Endothelial cell of umbilical vein (primary cell): ENCODE data around the gene KISS1R. TPM values are rescaled to one million over a fixed set of nuclear protein-coding genes. Genes with fewer than 3 reads are reported as not detected.

Experiments
- BruUV-seq: library from RNA; stranded (reverse); fragments of 400-500 nt; replicated peaks from 2 replicates; lab custom pipeline; 2021; lab: Mats Ljungman, UMichigan
- CTCF ChIA-PET: fragments of 300-600, 350-600 bp; sonication (Branson Sonifier 250); formaldehyde crosslinking; loops from one replicate; lab custom pipeline; 2021; ENCODE audit warnings: antibody characterized with exemption, inconsistent platforms; lab: Charles Lee
- POLR2A ChIA-PET: fragments of 300-600, 350-600 bp; sonication (Branson Sonifier 250); formaldehyde crosslinking; loops from one replicate; lab custom pipeline; 2021; ENCODE audit warnings: antibody characterized with exemption, inconsistent platforms; lab: Charles Lee
- DNase-seq: peaks from one replicate; pipeline ENCODE4 v3.0.0-alpha.2; 2011; ENCODE audit warnings: low read depth, low spot score
- FAIRE-seq: peaks from 2 replicates; lab custom pipeline; 2011; peaks lifted over from hg19 to GRCh38; lab: Jason Lieb, UNC
- H2AFZ ChIP-seq: 2 replicates; pipeline ENCODE4 v1.6.0; 2012; ENCODE audit warnings: low read depth, low read length, control low read depth, inconsistent platforms
- H3K27ac ChIP-seq: 2 replicates; pipeline ENCODE4 v1.5.1; 2011; ENCODE audit warnings: low read depth, mild to moderate bottlenecking, control low read depth, low read length, moderate library complexity; ENCODE audit not compliant: insufficient read depth
- H3K27me3 ChIP-seq, 2 experiments: 2 replicates each; pipeline versions ENCODE4 v1.6.0 to v1.6.1; 2011; ENCODE audit warnings: low read length in 2 of 2, mixed read lengths in 1 of 2; ENCODE audit not compliant: control insufficient read depth in 2 of 2, insufficient read depth in 2 of 2
- H3K36me3 ChIP-seq, 2 experiments: 2 replicates in 1 of 2; 3 replicates in 1 of 2; pipeline ENCODE4 v1.5.1; 2011; ENCODE audit warnings: low read length in 2 of 2, mild to moderate bottlenecking in 1 of 2, moderate library complexity in 1 of 2; ENCODE audit not compliant: control insufficient read depth in 2 of 2, insufficient read depth in 2 of 2; ENCODE audit errors: extremely low read depth in 1 of 2
- H3K4me1 ChIP-seq: 3 replicates; pipeline ENCODE4 v1.5.1; 2011; ENCODE audit warnings: mild to moderate bottlenecking, low read length; ENCODE audit not compliant: control insufficient read depth, insufficient read depth; ENCODE audit errors: extremely low read depth
- H3K4me2 ChIP-seq: 2 replicates; pipeline ENCODE4 v1.6.1; 2011; ENCODE audit warnings: low read length, control low read depth, mixed read lengths; ENCODE audit not compliant: insufficient read depth
- H3K4me3 ChIP-seq, 3 experiments: fragments of 200-600 bp in 1 of 3; sonication (generic), shearing (Covaris generic) in 1 of 3; replicated peaks in 1 of 3; 2 replicates each; pipeline ENCODE4 v1.5.1; 2011 to 2016; ENCODE audit warnings: control low read depth in 3 of 3, low read length in 3 of 3, mild to moderate bottlenecking in 2 of 3, inconsistent platforms in 1 of 3, low read depth in 1 of 3, moderate library complexity in 1 of 3; ENCODE audit not compliant: insufficient read depth in 1 of 3
- H3K79me2 ChIP-seq: 2 replicates; pipeline ENCODE4 v1.6.0; 2012; ENCODE audit warnings: low read length, inconsistent platforms; ENCODE audit not compliant: control insufficient read depth, insufficient read depth
- H3K9ac ChIP-seq: replicated peaks from 2 replicates; pipeline ENCODE3; 2011; ENCODE audit warnings: low read length, control low read depth; ENCODE audit not compliant: insufficient read depth; ENCODE audit errors: extremely low read depth
- H3K9me1 ChIP-seq: replicated peaks from 3 replicates; pipeline ENCODE4 v1.6.0; 2011; ENCODE audit warnings: mild to moderate bottlenecking, low read length; ENCODE audit not compliant: control insufficient read depth, insufficient read depth; ENCODE audit errors: extremely low read depth
- H3K9me3 ChIP-seq: replicated peaks from 2 replicates; pipeline ENCODE4 v1.5.1; 2012; ENCODE audit warnings: low read length, inconsistent platforms; ENCODE audit not compliant: control insufficient read depth, insufficient read depth
- H4K20me1 ChIP-seq: replicated peaks from 2 replicates; pipeline ENCODE3; 2011; ENCODE audit warnings: mild to moderate bottlenecking, low read length; ENCODE audit not compliant: control insufficient read depth, insufficient read depth; ENCODE audit errors: extremely low read depth
- EZH2 ChIP-seq: IDR thresholded peaks from 2 replicates; pipeline ENCODE4 v1.6.1; 2012; ENCODE audit warnings: borderline replicate concordance, low read depth, mild to moderate bottlenecking, moderate library complexity, low read length, inconsistent platforms; ENCODE audit not compliant: severe bottlenecking
- FOS ChIP-seq: IDR thresholded peaks from 2 replicates; pipeline ENCODE4 v1.6.1; 2011; ENCODE audit warnings: mild to moderate bottlenecking, low read length, moderate library complexity, borderline replicate concordance; ENCODE audit not compliant: insufficient read depth
- GATA2 ChIP-seq: IDR thresholded peaks from 2 replicates; pipeline ENCODE4 v1.7.0; 2011; ENCODE audit warnings: low read depth, mild to moderate bottlenecking, moderate library complexity, mixed read lengths, low read length; ENCODE audit not compliant: insufficient read length, insufficient read depth
- JUN ChIP-seq: IDR thresholded peaks from 2 replicates; pipeline ENCODE4 v1.6.1; 2011; ENCODE audit warnings: borderline replicate concordance, low read depth; ENCODE audit not compliant: insufficient read length, insufficient read depth
- MYC ChIP-seq: IDR thresholded peaks from one replicate; pipeline ENCODE4 v1.6.1; 2011; ENCODE audit warnings: mild to moderate bottlenecking, low read depth, low read length
- POLR2A ChIP-seq: IDR thresholded peaks from 2 replicates; pipeline ENCODE4 v1.6.1; 2012; ENCODE audit warnings: low read depth, mild to moderate bottlenecking, control low read depth, low read length
- POLR2AphosphoS5 ChIP-seq: IDR thresholded peaks from 2 replicates; pipeline ENCODE4 v1.6.1; 2012; ENCODE audit warnings: low read depth, mild to moderate bottlenecking, control low read depth, low read length, moderate library complexity; ENCODE audit not compliant: insufficient read depth
- dilution Hi-C: fragments of 300-500 bp; cut with MboI; formaldehyde crosslinking; loops from one replicate; pipeline ENCODE4 v1.15.0; 2019; ENCODE audit warnings: low sequenced_read_pairs; ENCODE audit not compliant: extremely low pct_ligation_motif_present
- intact Hi-C: fragments of 100-400 bp; cut with micrococcal nuclease; formaldehyde crosslinking; loops from one replicate; pipeline ENCODE4 v1.10.0; 2022
- polyA plus RNA-seq, 4 experiments: library from polyadenylated mRNA; depleted of rRNA in 3 of 4; stranded (reverse) in 3 of 4; unstranded in 1 of 4; fragments of >200 nt; gene quantifications; 2 replicates each; pipeline versions ENCODE4 v1.2.1 to v1.2.3, GENCODE V29; 2011 to 2012; ENCODE audit warnings: missing spikeins in 1 of 4
- total RNA-seq: library from RNA; stranded (reverse); gene quantifications from 2 replicates; pipeline ENCODE4 v1.2.3, GENCODE V29; 2021
- TF ChIP-seq, protein P1 (sequence below): IDR thresholded peaks from 2 replicates; pipeline ENCODE4 v1.6.1; 2011; ENCODE audit not compliant: insufficient read depth, insufficient read length
- TF ChIP-seq, protein P2 (sequence below), 2 donors: IDR thresholded peaks; 1 replicate in 1 of 2; 2 replicates in 1 of 2; pipeline ENCODE4 v1.5.1; 2011; ENCODE audit warnings: low read length in 2 of 2, mild to moderate bottlenecking in 2 of 2, moderate library complexity in 2 of 2, control low read depth in 1 of 2, inconsistent platforms in 1 of 2, low read depth in 1 of 2; ENCODE audit not compliant: insufficient read depth in 1 of 2; ENCODE audit errors: extremely low read depth in 1 of 2

Gene KISS1R
- total and polyA plus RNA-seq, 2 donors (not counting 3 experiments of a cell fraction or from before 2014, with no cell fraction given) = not detected

DNA sequence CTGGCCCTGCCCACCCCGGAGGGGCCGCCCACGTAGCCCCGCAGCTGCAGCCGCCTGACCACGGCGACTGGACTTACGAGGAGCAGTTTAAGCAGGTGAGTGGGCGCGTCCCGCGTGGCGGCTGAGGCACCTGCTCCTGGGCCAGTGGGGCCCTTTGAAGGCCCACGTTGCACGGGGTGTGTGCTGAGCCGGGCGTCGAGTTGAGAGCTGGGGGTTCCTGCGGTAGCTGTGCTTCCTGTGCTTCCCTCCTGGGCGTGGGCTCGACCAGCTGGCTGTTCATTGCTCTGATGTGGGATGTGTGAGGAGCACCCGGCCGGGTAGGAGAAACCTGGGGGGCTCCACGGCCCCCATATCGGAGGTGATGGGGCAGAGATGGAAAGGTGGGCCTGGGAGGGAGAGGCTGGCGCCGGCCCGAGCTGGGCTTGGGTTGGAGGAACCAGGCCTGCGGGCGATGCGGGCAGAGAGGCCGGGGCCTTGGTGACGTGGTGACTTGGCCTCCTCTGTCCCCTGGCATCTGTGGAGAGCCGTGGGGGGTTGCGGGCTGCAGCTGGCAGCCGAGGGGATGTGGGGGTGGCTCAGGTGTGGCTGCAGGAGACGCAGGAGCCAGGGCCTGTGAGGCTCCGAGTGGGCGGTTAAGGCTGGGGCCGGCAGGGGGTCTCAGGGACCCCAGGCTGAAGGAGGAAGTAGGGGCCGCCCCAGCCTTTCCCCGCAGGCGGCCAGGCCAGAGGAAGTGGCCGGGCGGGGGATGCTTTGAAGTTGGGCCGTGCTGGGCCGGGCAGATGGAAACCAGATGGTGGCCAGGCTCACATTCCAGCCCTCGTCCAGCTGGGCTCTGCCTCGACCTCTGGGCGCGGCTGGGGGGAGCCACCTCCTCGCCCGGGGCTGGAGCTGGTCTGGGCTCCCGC lies 15.8 kb downstream of the KISS1R start:
- Histone ChIP-seq H2AFZ (no peak overlapping the region), H3K27me3 (no peaks in the 10 kb centered on the region), H3K4me1 (peaks cover 15% of the 10 kb centered on the region), H3K4me2 (no peak overlapping the region), H3K9me3 (no peaks in the 10 kb centered on the region), H3K79me2 (no peaks in the 10 kb centered on the region), H3K9ac (no peak overlapping the region), H3K9me1 (no peaks in the 10 kb centered on the region), H3K27ac (no peak overlapping the region), H4K20me1 (no peaks in the 10 kb centered on the region), H3K4me3 (no peak overlapping the region), H3K36me3 (no peaks in the 10 kb centered on the region)
- BruUV-seq = no TSS peak
- DNase-seq (no peak), FAIRE-seq (no peak)
- ChIA-PET CTCF (interaction anchor here (0.8 to 1.0 kb wide), 3 partner anchors 9 to 51 kb away, joined by 3 to 4 read pairs (median 4); partner anchors contain the start of gene WDR18), POLR2A (interaction anchor here (0.7 kb wide), 1 partner anchor 206 kb away, joined by 4 read pairs; no protein-coding TSS in a partner anchor)
- dilution Hi-C loops = no loop called here
- intact Hi-C loops = loop anchor here (10.0 kb wide), 1 partner anchor 172 kb away; the partner anchor contains the start of gene GPX4
- no peak for TF ChIP-seq GATA2
- TF ChIP-seq, protein P1, sequence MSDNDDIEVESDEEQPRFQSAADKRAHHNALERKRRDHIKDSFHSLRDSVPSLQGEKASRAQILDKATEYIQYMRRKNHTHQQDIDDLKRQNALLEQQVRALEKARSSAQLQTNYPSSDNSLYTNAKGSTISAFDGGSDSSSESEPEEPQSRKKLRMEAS = no peak
- no peak for TF ChIP-seq POLR2A
- TF ChIP-seq POLR2AphosphoS5 = no peak
- TF ChIP-seq JUN = no peak
- TF ChIP-seq MYC = no peak
- TF ChIP-seq, protein P2, sequence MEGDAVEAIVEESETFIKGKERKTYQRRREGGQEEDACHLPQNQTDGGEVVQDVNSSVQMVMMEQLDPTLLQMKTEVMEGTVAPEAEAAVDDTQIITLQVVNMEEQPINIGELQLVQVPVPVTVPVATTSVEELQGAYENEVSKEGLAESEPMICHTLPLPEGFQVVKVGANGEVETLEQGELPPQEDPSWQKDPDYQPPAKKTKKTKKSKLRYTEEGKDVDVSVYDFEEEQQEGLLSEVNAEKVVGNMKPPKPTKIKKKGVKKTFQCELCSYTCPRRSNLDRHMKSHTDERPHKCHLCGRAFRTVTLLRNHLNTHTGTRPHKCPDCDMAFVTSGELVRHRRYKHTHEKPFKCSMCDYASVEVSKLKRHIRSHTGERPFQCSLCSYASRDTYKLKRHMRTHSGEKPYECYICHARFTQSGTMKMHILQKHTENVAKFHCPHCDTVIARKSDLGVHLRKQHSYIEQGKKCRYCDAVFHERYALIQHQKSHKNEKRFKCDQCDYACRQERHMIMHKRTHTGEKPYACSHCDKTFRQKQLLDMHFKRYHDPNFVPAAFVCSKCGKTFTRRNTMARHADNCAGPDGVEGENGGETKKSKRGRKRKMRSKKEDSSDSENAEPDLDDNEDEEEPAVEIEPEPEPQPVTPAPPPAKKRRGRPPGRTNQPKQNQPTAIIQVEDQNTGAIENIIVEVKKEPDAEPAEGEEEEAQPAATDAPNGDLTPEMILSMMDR (IDR thresholded peaks at IDR 0.05; ENCODE audit: extremely low read depth in 1 of 2, insufficient read depth in 1 of 2, low read depth in 1 of 2, low read length in 2 of 2) = no peak
- no peak for TF ChIP-seq FOS
- no peak for TF ChIP-seq EZH2
